ENCODE results near the gene SLC35A3. TPM values are rescaled to one million over a fixed set of nuclear protein-coding genes. Genes with fewer than 3 reads are reported as not detected.

The SLC35A3 gene
- 3.7 TPM for polyA plus RNA-seq (2012; ENCODE audit: insufficient read depth, insufficient read length, low read depth)

- DNase-seq, result peak; percentile 87
- Histone ChIP-seq H3K4me3 (ENCODE audit: low read depth, low read length) (peak within 1 kb of the TSS; percentile 87), H3K36me3 (no peaks in the 10 kb centered on the region), H3K27me3 (no peaks in the 10 kb centered on the region), H3K9me3 (no peaks in the 10 kb centered on the region), H3K4me1 (no peaks in the 10 kb centered on the region; the same call in 1 of the 2 replicates)
- 0 out of 2 replicates have a peak, but pooled peaks have one; percentile 2 for TF ChIP-seq CTCF (IDR thresholded peaks at IDR 0.05; ENCODE audit: low read depth, low read length)
Observed at GRCh38 chr1:99969729-99970621, at the start of gene SLC35A3. TSS of gene SLC35A3 (plus strand) at chr1:99969996. CDS start at chr1:99993555, 23,559 bp downstream.

- Histone ChIP-seq H3K36me3 (no peaks in the 10 kb centered on the region), H3K4me3 (ENCODE audit: low read depth, low read length) (no peak overlapping the region), H3K27me3 (no peaks in the 10 kb centered on the region), H3K9me3 (no peaks in the 10 kb centered on the region), H3K4me1 (no peaks in the 10 kb centered on the region)
- no peak for TF ChIP-seq CTCF (IDR thresholded peaks at IDR 0.05; ENCODE audit: low read depth, low read length)
- no peak for DNase-seq
Observed at GRCh38 chr1:99934801-99935200, 35.0 kb upstream of the SLC35A3 start.

- Histone ChIP-seq H3K4me3 (ENCODE audit: low read depth, low read length) (no peak overlapping the region), H3K4me1 (no peaks in the 10 kb centered on the region), H3K27me3 (no peaks in the 10 kb centered on the region), H3K9me3 (no peaks in the 10 kb centered on the region), H3K36me3 (no peaks in the 10 kb centered on the region)
- no peak for DNase-seq
- no peak for TF ChIP-seq CTCF (IDR thresholded peaks at IDR 0.05; ENCODE audit: low read depth, low read length)
Observed at GRCh38 chr1:99935534-99935933, 34.3 kb upstream of the SLC35A3 start.

GRCh38 chr1:99936071-99936470 is 33.7 kb upstream of the SLC35A3 start:
- no peak for DNase-seq
- H3K27me3 ChIP-seq, result no peaks in the 10 kb centered on the region
- no peak overlapping the region for H3K4me3 ChIP-seq (ENCODE audit: low read depth, low read length)
- TF ChIP-seq CTCF (IDR thresholded peaks at IDR 0.05; ENCODE audit: low read depth, low read length), result no peak
- H3K9me3 ChIP-seq, result no peaks in the 10 kb centered on the region
- no peaks in the 10 kb centered on the region for H3K4me1 ChIP-seq
- no peaks in the 10 kb centered on the region for H3K36me3 ChIP-seq

GRCh38 chr1:99942723-99943122 is 27.1 kb upstream of the SLC35A3 start:
- TF ChIP-seq CTCF (IDR thresholded peaks at IDR 0.05; ENCODE audit: low read depth, low read length), result no peak
- H3K4me3 ChIP-seq (ENCODE audit: low read depth, low read length), result no peak overlapping the region
- no peaks in the 10 kb centered on the region for H3K36me3 ChIP-seq
- no peaks in the 10 kb centered on the region for H3K27me3 ChIP-seq
- H3K4me1 ChIP-seq, result peaks cover 8% of the 10 kb centered on the region
- no peak for DNase-seq
- H3K9me3 ChIP-seq, result no peaks in the 10 kb centered on the region

- no peaks in the 10 kb centered on the region for H3K9me3 ChIP-seq
- H3K4me3 ChIP-seq (ENCODE audit: low read depth, low read length), result no peak overlapping the region
- H3K27me3 ChIP-seq, result no peaks in the 10 kb centered on the region
- DNase-seq, result peak; percentile 54
- no peak for TF ChIP-seq CTCF (IDR thresholded peaks at IDR 0.05; ENCODE audit: low read depth, low read length)
- H3K36me3 ChIP-seq, result no peaks in the 10 kb centered on the region
- peaks cover 8% of the 10 kb centered on the region for H3K4me1 ChIP-seq
Observed at GRCh38 chr1:99943223-99943794, 26.5 kb upstream of the SLC35A3 start.
